ENCODE data around the gene CUL5.
A peak's percentile ranks its signal among the peaks of the same experiment; 100 is the strongest.

CUL5 gene

GRCh38 chr11:108121274-108122155 lies 112.8 kb downstream of the CUL5 start, which contains the start of gene ACAT1 (continued):
- TF ChIP-seq ZNF404 (tag by site-specific recombination; IDR thresholded peaks at IDR 0.05) (no peak), ZNF335 (tag by site-specific recombination; conservative IDR thresholded peaks at IDR 0.05) (peak; percentile 91), TRIM28 (IDR thresholded peaks at IDR 0.05; ENCODE audit: borderline replicate concordance, low read length) (peak; percentile 29; the same call in 1 of the 2 replicates), ZNF398 (tag by site-specific recombination; IDR thresholded peaks at IDR 0.05) (no peak), ZNF292 (tag by site-specific recombination; IDR thresholded peaks at IDR 0.05; ENCODE audit: borderline replicate concordance, low read depth) (no peak), SCRT1 (tag by site-specific recombination; IDR thresholded peaks at IDR 0.05; ENCODE audit: borderline replicate concordance) (no peak), ZNF426 (tag by site-specific recombination; IDR thresholded peaks at IDR 0.05) (no peak), PRDM10 (tag by site-specific recombination; IDR thresholded peaks at IDR 0.05) (peak; percentile 34; the same call in 1 of the 2 replicates), ZIC2 (tag by site-specific recombination; IDR thresholded peaks at IDR 0.05) (peak; percentile 55), ZNF645 (tag by site-specific recombination; IDR thresholded peaks at IDR 0.05) (no peak), ZNF544 (tag by site-specific recombination; IDR thresholded peaks at IDR 0.05) (no peak), ZNF16 (tag by site-specific recombination; IDR thresholded peaks at IDR 0.05; ENCODE audit: low read depth) (no peak), ZNF175 (tag by site-specific recombination; IDR thresholded peaks at IDR 0.05) (no peak), ZNF239 (tag by site-specific recombination; IDR thresholded peaks at IDR 0.05) (no peak), ZNF274 (IDR thresholded peaks at IDR 0.05; ENCODE audit: low read length) (no peak), ZNF274 (tag by site-specific recombination; IDR thresholded peaks at IDR 0.05; ENCODE audit: borderline replicate concordance) (no peak), ZBTB20 (tag by site-specific recombination; IDR thresholded peaks at IDR 0.05) (peak; percentile 81), ZNF600 (tag by site-specific recombination; IDR thresholded peaks at IDR 0.05) (peak; percentile 82), ZXDB (tag by site-specific recombination; IDR thresholded peaks at IDR 0.05) (peak; percentile 76; the same call in 1 of the 2 replicates), ATF2 (tag by site-specific recombination; IDR thresholded peaks at IDR 0.05; ENCODE audit: low read depth) (no peak), SP7 (tag by site-specific recombination; IDR thresholded peaks at IDR 0.05) (peak; percentile 63), ZNF768 (tag by site-specific recombination; IDR thresholded peaks at IDR 0.05) (no peak), ZNF555 (tag by site-specific recombination; conservative IDR thresholded peaks at IDR 0.05) (no peak), ZNF629 (tag by site-specific recombination; IDR thresholded peaks at IDR 0.05) (peak; percentile 46; the same call in 1 of the 2 replicates), ZBTB6 (tag by site-specific recombination; IDR thresholded peaks at IDR 0.05) (no peak), ZFP69B (tag by site-specific recombination; IDR thresholded peaks at IDR 0.05) (no peak), ZNF776 (tag by site-specific recombination; IDR thresholded peaks at IDR 0.05; ENCODE audit: borderline replicate concordance) (no peak), ZNF394 (tag by site-specific recombination; IDR thresholded peaks at IDR 0.05; ENCODE audit: borderline replicate concordance) (peak; percentile 52; the same call in 1 of the 2 replicates), ZNF449 (tag by site-specific recombination; IDR thresholded peaks at IDR 0.05) (no peak)

Data from HEK293 (cell line).